Activated T-cell treated with anti-CD3 and anti-CD28 coated beads for 4 hours (primary cell): ENCODE data around the gene OR5W2.
"Not testable (repeated sequence)": the region's sequence is repeated elsewhere in the genome, so short reads cannot be mapped to it uniquely, and the experiment has no call there.

ENCODE experiments used
- DNase-seq: peaks from one replicate; pipeline ENCODE4 v3.0.0-alpha.2; 2020

Gene OR5W2

GRCh38 chr11:55914482-55914881 lies at the start of gene OR5W2:
Gene OR5W2 (minus strand): TSS chr11:55914582. CDS start chr11:55914582, 0 bp downstream.
- DNase-seq = no peak

GRCh38 chr11:55956521-55956920 lies 42.1 kb upstream of the OR5W2 start:
- DNase-seq = no peak

DNA sequence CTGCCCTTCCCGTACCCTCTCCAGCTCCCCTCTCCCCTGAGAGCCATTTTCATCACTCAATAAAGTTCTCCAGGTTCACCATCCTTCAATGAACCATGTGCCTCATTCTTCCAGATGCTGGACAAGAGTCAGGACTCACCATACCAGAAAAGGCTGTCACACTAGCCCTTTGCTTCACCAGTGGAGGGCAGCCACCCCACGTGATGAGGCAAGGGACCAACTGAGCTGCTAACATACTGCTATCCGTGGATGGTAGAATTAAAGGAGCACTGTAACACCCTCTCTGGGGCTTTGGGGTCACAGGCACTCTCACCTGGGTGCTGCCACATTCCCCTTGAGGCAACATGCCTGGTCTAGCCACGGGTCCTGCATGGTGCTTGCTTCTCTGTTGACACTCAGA lies 34.9 kb upstream of the OR5W2 start:
- DNase-seq = no peak

DNA sequence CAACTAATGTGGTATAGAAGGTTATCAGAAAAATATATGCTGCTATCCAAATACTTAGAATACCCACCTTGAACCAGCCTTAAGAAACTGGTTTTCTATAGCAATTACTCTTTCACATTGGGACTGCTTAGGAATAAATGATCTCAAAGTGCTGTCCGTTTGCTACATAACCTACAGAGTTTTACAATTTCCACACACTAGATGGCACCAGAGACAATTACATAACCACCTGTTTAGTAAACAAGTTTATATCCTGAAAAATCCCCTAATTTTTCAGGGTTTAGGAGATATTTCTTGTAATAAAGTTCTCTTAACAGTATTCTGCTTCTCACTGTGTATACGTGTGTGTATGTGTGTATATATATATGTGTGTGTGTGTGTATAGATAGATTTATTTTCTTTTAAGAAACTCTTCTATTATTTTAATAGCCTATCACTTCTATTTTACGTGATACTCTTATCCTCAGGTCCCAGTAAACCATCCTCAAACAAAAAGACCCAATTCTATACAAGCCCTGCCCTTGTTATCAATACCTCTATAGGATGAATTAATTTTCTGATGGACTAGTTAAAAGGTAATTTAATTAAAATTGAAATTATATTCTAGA lies 28.5 kb upstream of the OR5W2 start:
- no peak for DNase-seq

GRCh38 chr11:55936300-55936699 lies 21.9 kb upstream of the OR5W2 start, which contains the start of gene OR5I1:
Gene OR5I1 (minus strand): TSS chr11:55936400. CDS start chr11:55936400, 0 bp downstream.
- no peak for DNase-seq

DNA sequence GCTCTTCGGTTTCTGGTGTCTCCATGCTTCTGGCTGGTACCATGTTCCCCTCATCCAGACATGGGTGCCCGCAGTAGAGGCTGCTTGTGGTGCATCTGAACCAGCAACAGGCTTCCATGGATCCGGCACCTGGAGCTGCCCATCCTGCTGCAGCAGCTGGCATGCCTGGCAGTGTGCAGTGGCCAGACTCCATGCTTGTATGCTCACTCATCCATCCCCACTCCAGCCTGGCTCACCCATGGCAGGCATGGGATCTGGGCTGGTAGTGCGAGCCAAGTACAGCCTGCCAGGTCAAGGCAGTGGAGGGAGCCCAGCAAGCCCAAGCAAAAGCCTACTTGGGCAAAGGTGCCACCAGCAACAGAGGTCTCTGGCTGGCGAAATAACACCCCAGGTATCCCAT lies 6.2 kb upstream of the OR5W2 start:
- no peak for DNase-seq

GRCh38 chr11:55902308-55902707 lies 12.1 kb downstream of the OR5W2 start:
- DNase-seq = no peak

- no peak for DNase-seq
These were observed 19.2 kb downstream of the OR5W2 start for GRCh38 chr11:55895216-55895615.

- DNase-seq = not testable (repeated sequence)
These were observed 28.9 kb downstream of the OR5W2 start for GRCh38 chr11:55885481-55885880.

DNA sequence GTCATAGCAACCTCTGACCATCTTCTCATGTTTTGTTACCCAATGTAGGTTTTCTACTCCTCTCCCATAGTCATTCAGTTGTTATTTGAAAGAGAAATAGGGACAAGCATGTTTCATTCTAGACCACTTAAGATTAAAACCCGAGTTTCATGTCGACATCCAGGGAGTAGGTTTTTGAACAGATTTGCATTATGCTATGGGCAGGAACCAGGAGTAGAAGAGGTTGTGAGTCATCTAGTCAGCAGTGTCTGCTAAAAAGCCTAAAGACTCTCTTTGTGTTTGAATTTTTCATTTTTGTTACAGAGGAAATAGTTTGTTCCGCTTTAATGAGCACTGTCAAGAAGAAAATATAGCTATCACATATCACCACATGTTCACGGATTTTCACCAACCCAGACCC lies 29.4 kb downstream of the OR5W2 start:
- not testable (repeated sequence) for DNase-seq

DNA sequence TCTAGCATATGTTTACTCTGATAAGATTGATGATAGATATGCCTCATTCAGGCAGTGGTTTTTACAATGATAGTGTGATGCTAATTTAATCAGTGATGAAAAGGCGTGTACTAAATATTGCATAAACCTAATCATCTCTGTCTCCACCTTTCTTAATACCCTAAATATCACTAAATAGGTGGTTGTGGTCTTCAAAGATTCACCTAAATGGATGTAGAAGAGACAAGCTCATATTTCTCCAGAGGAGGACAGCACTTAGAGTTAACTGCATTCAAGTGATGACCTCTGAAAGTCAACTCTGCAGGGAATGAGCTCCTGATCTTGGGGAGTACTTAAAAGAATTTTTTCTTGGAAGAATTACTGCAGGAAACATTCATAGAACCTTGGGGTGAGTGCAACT lies 31.4 kb downstream of the OR5W2 start, which contains the start of gene TRIM51:
Gene TRIM51 (plus strand): TSS at position 301 of the 400 bp plus-strand sequence. CDS start 2,132 bp downstream, outside the sequence.
- DNase-seq = not testable (repeated sequence)

DNA sequence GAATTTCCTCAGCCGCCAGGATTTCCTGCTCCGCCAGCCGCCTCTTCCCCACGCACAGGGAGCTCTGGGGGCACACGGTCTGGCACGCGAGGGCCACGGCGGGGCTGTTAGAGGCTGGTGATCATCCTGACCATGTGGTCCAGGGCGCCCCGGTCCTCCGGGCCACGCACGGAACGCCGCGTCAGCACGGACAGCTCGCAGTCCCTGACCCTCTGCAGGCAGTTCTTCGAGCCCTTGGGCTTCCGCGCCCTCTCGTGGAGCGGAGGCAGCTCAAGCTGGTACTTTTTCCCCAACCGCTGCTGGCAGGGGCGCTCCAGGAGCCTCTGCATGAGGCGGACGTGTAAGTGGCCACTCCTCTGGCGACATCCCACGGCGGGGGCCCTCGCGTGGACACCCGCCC lies 41.2 kb downstream of the OR5W2 start:
- DNase-seq = not testable (repeated sequence)

DNA sequence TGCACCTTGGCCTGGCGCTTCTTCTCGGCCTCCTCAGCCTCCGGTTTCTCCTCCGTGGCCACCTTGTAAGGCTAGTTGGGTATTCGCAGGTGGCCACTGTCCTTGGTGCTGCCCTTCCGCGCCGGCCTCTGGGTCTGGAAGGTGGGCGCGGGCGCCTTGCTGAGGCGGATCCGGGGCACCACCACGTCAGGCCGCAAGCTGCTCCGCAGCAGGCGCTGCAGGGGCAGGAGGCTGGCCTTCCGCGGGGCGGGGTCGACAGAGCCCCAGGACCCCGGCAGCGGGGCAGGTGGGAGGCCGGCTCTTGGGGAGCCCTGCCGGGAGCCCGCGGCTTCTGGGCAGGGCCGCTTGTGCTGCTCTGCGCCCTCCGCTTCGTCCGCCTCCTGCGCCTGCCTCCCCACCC lies 41.7 kb downstream of the OR5W2 start:
- not testable (repeated sequence) for DNase-seq

GRCh38 chr11:55867354-55867753 lies 47.0 kb downstream of the OR5W2 start:
- DNase-seq = not testable (repeated sequence)
